SK-N-SH treated with all-trans-retinoic acid at 6 μM for 48 hours (cell line): ENCODE data around the gene RARRES1.

Source experiments
- ARNTL ChIP-seq: fragments of 450-650 bp; formaldehyde crosslinking; IDR thresholded peaks from 2 replicates; pipeline ENCODE4 v1.5.0; 2020; ENCODE audit warnings: low read depth, mild to moderate bottlenecking, moderate library complexity, borderline replicate concordance
- CREB5 ChIP-seq: fragments of 250-450 bp; sonication (Bioruptor Pico); IDR thresholded peaks from 2 replicates; pipeline ENCODE4 v1.5.1; 2020; ENCODE audit warnings: low read depth, mild to moderate bottlenecking, moderate library complexity
- PATZ1 ChIP-seq: fragments of 250-450 bp; sonication (Bioruptor Pico); IDR thresholded peaks from 2 replicates; pipeline ENCODE4 v1.8.0; 2020; ENCODE audit warnings: mild to moderate bottlenecking, moderate library complexity, borderline replicate concordance
- ZFP3 ChIP-seq: fragments of 250-450 bp; sonication (Bioruptor Pico); IDR thresholded peaks from 2 replicates; pipeline ENCODE4 v1.5.0; 2020; ENCODE audit warnings: mild to moderate bottlenecking, moderate library complexity
- ZNF565 ChIP-seq: fragments of 450-650 bp; formaldehyde crosslinking; conservative IDR thresholded peaks from 2 replicates; pipeline ENCODE4 v1.5.0; 2020; ENCODE audit warnings: low read depth, mild to moderate bottlenecking, moderate library complexity
- ZNF8 ChIP-seq: fragments of 450-650 bp; formaldehyde crosslinking; IDR thresholded peaks from 2 replicates; pipeline ENCODE4 v1.5.0; 2020; ENCODE audit warnings: mild to moderate bottlenecking, moderate library complexity
- TF ChIP-seq, protein P1 (sequence below): fragments of 250-450 bp; sonication (Bioruptor Pico); IDR thresholded peaks from 2 replicates; pipeline ENCODE4 v1.5.0; 2020; ENCODE audit warnings: mild to moderate bottlenecking, moderate library complexity

- TF ChIP-seq ZNF8 (CRISPR knock-in tag) (no peak), ZFP3 (CRISPR knock-in tag) (no peak), CREB5 (CRISPR knock-in tag) (no peak), ARNTL (CRISPR knock-in tag) (no peak), ZNF565 (CRISPR knock-in tag) (no peak), PATZ1 (CRISPR knock-in tag) (no peak)
- TF ChIP-seq, protein P1, sequence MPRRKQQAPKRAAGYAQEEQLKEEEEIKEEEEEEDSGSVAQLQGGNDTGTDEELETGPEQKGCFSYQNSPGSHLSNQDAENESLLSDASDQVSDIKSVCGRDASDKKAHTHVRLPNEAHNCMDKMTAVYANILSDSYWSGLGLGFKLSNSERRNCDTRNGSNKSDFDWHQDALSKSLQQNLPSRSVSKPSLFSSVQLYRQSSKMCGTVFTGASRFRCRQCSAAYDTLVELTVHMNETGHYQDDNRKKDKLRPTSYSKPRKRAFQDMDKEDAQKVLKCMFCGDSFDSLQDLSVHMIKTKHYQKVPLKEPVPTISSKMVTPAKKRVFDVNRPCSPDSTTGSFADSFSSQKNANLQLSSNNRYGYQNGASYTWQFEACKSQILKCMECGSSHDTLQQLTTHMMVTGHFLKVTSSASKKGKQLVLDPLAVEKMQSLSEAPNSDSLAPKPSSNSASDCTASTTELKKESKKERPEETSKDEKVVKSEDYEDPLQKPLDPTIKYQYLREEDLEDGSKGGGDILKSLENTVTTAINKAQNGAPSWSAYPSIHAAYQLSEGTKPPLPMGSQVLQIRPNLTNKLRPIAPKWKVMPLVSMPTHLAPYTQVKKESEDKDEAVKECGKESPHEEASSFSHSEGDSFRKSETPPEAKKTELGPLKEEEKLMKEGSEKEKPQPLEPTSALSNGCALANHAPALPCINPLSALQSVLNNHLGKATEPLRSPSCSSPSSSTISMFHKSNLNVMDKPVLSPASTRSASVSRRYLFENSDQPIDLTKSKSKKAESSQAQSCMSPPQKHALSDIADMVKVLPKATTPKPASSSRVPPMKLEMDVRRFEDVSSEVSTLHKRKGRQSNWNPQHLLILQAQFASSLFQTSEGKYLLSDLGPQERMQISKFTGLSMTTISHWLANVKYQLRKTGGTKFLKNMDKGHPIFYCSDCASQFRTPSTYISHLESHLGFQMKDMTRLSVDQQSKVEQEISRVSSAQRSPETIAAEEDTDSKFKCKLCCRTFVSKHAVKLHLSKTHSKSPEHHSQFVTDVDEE (CRISPR knock-in tag) = no peak
Measured at GRCh38 chr3:158672215-158673176, 59.8 kb downstream of the RARRES1 start, which contains the start of gene LXN.
